Measurements from ENCODE around the gene OR2A1.
"Not testable (repeated sequence)": the region's sequence is repeated elsewhere in the genome, so short reads cannot be mapped to it uniquely, and the experiment has no call there.

OR2A1 gene

DNA sequence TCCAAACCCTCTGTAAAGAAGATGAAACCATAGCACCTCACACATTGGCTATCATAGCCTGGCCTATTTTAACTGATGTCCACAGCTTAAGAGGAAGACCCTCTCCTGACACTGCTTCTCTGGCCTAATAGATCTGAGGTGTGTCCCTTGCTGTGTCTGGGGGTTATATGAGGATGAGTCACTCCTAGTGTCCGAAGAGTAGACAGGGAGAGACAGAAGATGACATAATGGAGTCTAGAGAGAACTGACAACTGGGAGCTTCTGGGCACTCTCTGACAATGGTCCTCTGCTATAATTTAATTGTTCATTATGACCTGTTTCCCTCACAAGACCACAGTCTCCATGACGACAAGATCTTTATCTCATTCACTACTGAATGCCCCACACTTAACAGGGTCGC is 49.8 kb downstream of the OR2A1 start:
- H3K27me3 ChIP-seq (ENCODE audit: insufficient read depth, low read length); H3K27ac ChIP-seq (ENCODE audit: low read depth, low read length, poor library complexity, severe bottlenecking); H3K36me3 ChIP-seq (ENCODE audit: insufficient read depth, low read length); H3K9me2 ChIP-seq (ENCODE audit: low read depth, low read length); H3K4me3 ChIP-seq (ENCODE audit: low read depth, low read length, poor library complexity, severe bottlenecking); H3K79me2 ChIP-seq (ENCODE audit: insufficient read depth, low read length); H3K4me2 ChIP-seq (ENCODE audit: low read length); H3K9ac ChIP-seq (ENCODE audit: low read length); H3K9me3 ChIP-seq (ENCODE audit: low read length); H2AFZ ChIP-seq (ENCODE audit: low read length); H3K4me1 ChIP-seq (ENCODE audit: insufficient read depth, low read length, severe bottlenecking); H3F3A ChIP-seq (ENCODE audit: insufficient read depth, low read length); H4K20me1 ChIP-seq (ENCODE audit: insufficient read depth, low read length): not testable (repeated sequence)

- not testable (repeated sequence) for H3K4me3 ChIP-seq (ENCODE audit: low read depth, low read length, poor library complexity, severe bottlenecking); H4K20me1 ChIP-seq (ENCODE audit: insufficient read depth, low read length); H3K9me3 ChIP-seq (ENCODE audit: low read length); H3K9ac ChIP-seq (ENCODE audit: low read length); H2AFZ ChIP-seq (ENCODE audit: low read length); H3K9me2 ChIP-seq (ENCODE audit: low read depth, low read length); H3K27ac ChIP-seq (ENCODE audit: low read depth, low read length, poor library complexity, severe bottlenecking); H3K79me2 ChIP-seq (ENCODE audit: insufficient read depth, low read length); H3F3A ChIP-seq (ENCODE audit: insufficient read depth, low read length); H3K4me2 ChIP-seq (ENCODE audit: low read length); H3K27me3 ChIP-seq (ENCODE audit: insufficient read depth, low read length); H3K36me3 ChIP-seq (ENCODE audit: insufficient read depth, low read length); H3K4me1 ChIP-seq (ENCODE audit: insufficient read depth, low read length, severe bottlenecking)
Measured at GRCh38 chr7:144365523-144365922, 53.3 kb downstream of the OR2A1 start.

GRCh38 chr7:144367250-144367649 is 55.0 kb downstream of the OR2A1 start:
- H3K4me1 ChIP-seq (ENCODE audit: insufficient read depth, low read length, severe bottlenecking); H3K36me3 ChIP-seq (ENCODE audit: insufficient read depth, low read length); H3K9me3 ChIP-seq (ENCODE audit: low read length); H4K20me1 ChIP-seq (ENCODE audit: insufficient read depth, low read length); H3K79me2 ChIP-seq (ENCODE audit: insufficient read depth, low read length); H3K27me3 ChIP-seq (ENCODE audit: insufficient read depth, low read length); H3K4me2 ChIP-seq (ENCODE audit: low read length); H3K9ac ChIP-seq (ENCODE audit: low read length); H3K9me2 ChIP-seq (ENCODE audit: low read depth, low read length); H3F3A ChIP-seq (ENCODE audit: insufficient read depth, low read length); H3K27ac ChIP-seq (ENCODE audit: low read depth, low read length, poor library complexity, severe bottlenecking); H3K4me3 ChIP-seq (ENCODE audit: low read depth, low read length, poor library complexity, severe bottlenecking); H2AFZ ChIP-seq (ENCODE audit: low read length): not testable (repeated sequence)

- not testable (repeated sequence) for H4K20me1 ChIP-seq (ENCODE audit: insufficient read depth, low read length); H3K4me2 ChIP-seq (ENCODE audit: low read length); H3K27ac ChIP-seq (ENCODE audit: low read depth, low read length, poor library complexity, severe bottlenecking); H3K4me1 ChIP-seq (ENCODE audit: insufficient read depth, low read length, severe bottlenecking); H3K27me3 ChIP-seq (ENCODE audit: insufficient read depth, low read length); H3K9me2 ChIP-seq (ENCODE audit: low read depth, low read length); H3K4me3 ChIP-seq (ENCODE audit: low read depth, low read length, poor library complexity, severe bottlenecking); H3F3A ChIP-seq (ENCODE audit: insufficient read depth, low read length); H3K36me3 ChIP-seq (ENCODE audit: insufficient read depth, low read length); H2AFZ ChIP-seq (ENCODE audit: low read length); H3K9me3 ChIP-seq (ENCODE audit: low read length); H3K9ac ChIP-seq (ENCODE audit: low read length); H3K79me2 ChIP-seq (ENCODE audit: insufficient read depth, low read length)
Measured at GRCh38 chr7:144369221-144369620, 57.0 kb downstream of the OR2A1 start.
